ENCODE measurements around the gene RUNX3. TPM values are rescaled to one million over a fixed set of nuclear protein-coding genes. Genes with fewer than 3 reads are reported as not detected.

The RUNX3 gene
- total RNA-seq, 1 experiment from 2014 or later, result 0.33 TPM

GRCh38 chr1:24945354-24946326 is 15.6 kb upstream of the RUNX3 start:
- Histone ChIP-seq H3K9ac (ENCODE audit: extremely low read depth, insufficient read length, low read length) (no peak overlapping the region), H3K4ac (ENCODE audit: low read depth, low read length) (no peak overlapping the region), H2BK12ac (ENCODE audit: insufficient read length, low read depth, low read length) (no peak overlapping the region), H3K23me2 (ENCODE audit: insufficient read length, low read depth, low read length, poor library complexity, severe bottlenecking) (no peaks in the 10 kb centered on the region), H2AFZ (ENCODE audit: low read length) (no peak overlapping the region), H3K56ac (ENCODE audit: insufficient read length, low read depth, low read length) (no peak overlapping the region), H2BK120ac (ENCODE audit: low read depth, low read length, poor library complexity, severe bottlenecking) (no peak overlapping the region), H3K79me2 (ENCODE audit: insufficient read depth, low read length) (no peaks in the 10 kb centered on the region), H2AK5ac (ENCODE audit: insufficient read length, low read length) (no peak overlapping the region), H2BK15ac (ENCODE audit: low read depth, low read length) (no peak overlapping the region), H4K8ac (replicated peaks; ENCODE audit: insufficient read length, low read depth, low read length) (no peak overlapping the region), H2BK5ac (ENCODE audit: insufficient read length, low read length) (no peak overlapping the region), H4K20me1 (ENCODE audit: control insufficient read depth, insufficient read depth, insufficient read length) (no peaks in the 10 kb centered on the region), H3T11ph (ENCODE audit: low read length) (no peak overlapping the region), H3K27ac (ENCODE audit: insufficient read length, low read depth, low read length) (no peak overlapping the region), H3K4me1 (ENCODE audit: insufficient read depth, low read length) (no peaks in the 10 kb centered on the region; the same call in 1 of the 2 replicates), H3K23ac (ENCODE audit: insufficient read length, low read depth, low read length) (no peak overlapping the region), H3K79me1 (ENCODE audit: insufficient read depth, low read depth, low read length, poor library complexity, severe bottlenecking) (no peaks in the 10 kb centered on the region), H3K18ac (ENCODE audit: insufficient read length, low read depth, low read length) (no peak overlapping the region), H3K14ac (ENCODE audit: insufficient read depth, low read length) (no peak overlapping the region), H3K27me3 (ENCODE audit: insufficient read depth, low read length) (no peaks in the 10 kb centered on the region), H2BK20ac (ENCODE audit: low read depth, low read length, poor library complexity, severe bottlenecking) (no peak overlapping the region), H4K91ac (ENCODE audit: insufficient read length, low read depth, low read length) (no peak overlapping the region), H3K9me3 (ENCODE audit: control insufficient read depth, low read depth, low read length) (no peaks in the 10 kb centered on the region), H4K5ac (ENCODE audit: insufficient read length, low read depth, low read length) (no peak overlapping the region), H3K4me2 (ENCODE audit: insufficient read depth, insufficient read length, low read length) (no peak overlapping the region)
- Mint-ChIP-seq H3K36me3 (ENCODE audit: insufficient read depth in 1 of 3, low read depth in 3 of 3) (no peaks in the 10 kb centered on the region), H3K9me3 (no peaks in the 10 kb centered on the region; a peak in 1 of 5 replicates), H3K27ac (no peak overlapping the region), H3K4me1 (peaks cover 16 to 32% of the 10 kb centered on the region in 2 experiments), H3K27me3 (ENCODE audit: low read depth) (peaks cover 4% of the 10 kb centered on the region; the same call in 1 of the 2 replicates), H3K4me3 (no peak overlapping the region)
- DNase-seq, result no peak
- TF ChIP-seq CTCF (conservative IDR thresholded peaks at IDR 0.05), result no peak
- WGBS (ENCODE audit: extremely low coverage, insufficient read length, low lambda C conversion rate), result no CpG with 5 or more reads among the region's 10 CpGs

Measured in H9 (cell line).